ENCODE results near the gene LARGE1.

LARGE1 gene

GRCh38 chr22:33539202-33539901 is 380.9 kb downstream of the LARGE1 start:
- DNase-seq: no peak

- DNase-seq: no peak
These were observed 381.9 kb downstream of the LARGE1 start for GRCh38 chr22:33538277-33538885.

DNA sequence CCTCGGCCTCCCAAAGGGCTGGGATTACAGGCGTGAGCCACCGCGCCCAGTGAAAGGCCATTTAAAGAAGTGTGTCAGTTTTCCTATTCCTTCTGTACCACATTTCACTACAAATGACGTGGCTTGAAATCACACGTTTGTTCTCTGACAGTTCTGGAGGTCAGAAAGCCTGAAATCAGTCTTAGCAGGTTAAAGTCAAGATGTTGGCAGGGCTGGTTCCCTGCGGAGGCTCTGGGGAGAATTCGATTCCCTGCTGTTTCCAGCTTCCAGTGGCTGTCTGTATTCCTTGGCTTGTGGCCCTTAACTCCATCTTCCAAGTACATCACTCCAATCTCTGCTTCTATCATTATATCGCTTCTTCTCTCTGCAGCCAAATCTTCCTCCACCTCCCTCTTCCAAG is 383.2 kb downstream of the LARGE1 start:
- no peak for DNase-seq

DNA sequence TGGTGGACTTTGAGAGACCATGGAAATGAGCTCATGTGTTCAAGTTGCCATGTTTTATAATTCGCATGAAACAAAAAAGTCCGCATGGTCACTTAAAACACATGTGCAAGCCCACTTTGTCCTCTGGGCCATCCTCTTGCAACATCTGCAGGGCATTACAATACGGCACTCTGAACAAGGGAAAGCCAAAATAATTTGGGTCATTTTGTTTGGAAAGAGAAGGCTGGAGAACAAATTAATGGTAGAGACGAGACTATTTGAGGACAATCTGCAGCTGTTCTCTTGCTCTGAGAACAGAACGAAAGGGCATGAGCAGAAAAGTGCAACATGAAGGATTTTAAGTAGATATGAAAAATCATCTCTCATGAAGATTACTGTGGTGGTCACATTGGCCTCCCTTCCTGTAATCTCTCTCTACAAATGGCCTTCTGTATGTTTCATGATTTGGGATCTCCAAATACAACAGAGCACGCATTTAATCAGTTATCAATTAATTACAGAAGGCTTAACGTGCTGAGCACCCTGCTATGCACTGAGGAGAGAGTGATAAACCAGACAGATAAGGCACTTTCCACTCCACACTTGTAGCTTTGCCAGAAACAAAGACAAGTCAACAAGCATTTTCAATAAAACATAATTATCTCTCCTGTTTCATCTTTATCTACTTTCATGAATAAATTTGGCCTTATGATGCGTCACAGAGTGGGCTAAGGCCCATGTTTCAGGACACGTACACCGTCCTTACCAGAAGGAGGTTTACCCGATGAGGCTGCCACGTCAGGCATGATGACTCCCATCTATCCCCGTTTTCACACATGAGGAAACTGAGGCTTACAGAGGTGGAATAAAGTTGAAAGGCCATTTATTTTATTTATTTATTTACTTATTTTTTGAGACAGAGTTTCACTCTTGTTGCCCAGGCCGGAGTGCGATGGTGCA is 384.1 kb downstream of the LARGE1 start:
- no peak for DNase-seq

GRCh38 chr22:33529424-33530113 is 390.7 kb downstream of the LARGE1 start:
- no peak for DNase-seq

DNA sequence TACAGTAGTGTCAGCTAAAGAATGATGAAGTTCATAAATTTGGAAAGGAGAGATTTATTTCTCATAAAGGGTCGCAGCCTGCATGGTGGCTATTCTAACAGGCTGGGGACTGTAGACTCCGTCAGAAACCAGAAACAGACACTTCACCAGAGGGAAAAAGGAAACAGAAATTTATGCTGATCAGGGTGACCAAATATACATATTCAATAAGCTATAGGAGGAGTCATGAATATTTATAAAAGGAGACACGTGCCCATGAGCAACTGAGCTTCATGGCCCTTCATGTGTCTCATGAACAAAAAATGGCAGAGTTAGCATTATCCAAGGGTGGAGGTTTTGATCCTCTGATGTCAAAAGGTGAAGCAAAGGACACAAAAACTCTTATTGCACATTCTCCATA is 392.1 kb downstream of the LARGE1 start:
- no peak for DNase-seq

- no peak for DNase-seq
These were observed 393.7 kb downstream of the LARGE1 start for GRCh38 chr22:33526434-33527107.

DNA sequence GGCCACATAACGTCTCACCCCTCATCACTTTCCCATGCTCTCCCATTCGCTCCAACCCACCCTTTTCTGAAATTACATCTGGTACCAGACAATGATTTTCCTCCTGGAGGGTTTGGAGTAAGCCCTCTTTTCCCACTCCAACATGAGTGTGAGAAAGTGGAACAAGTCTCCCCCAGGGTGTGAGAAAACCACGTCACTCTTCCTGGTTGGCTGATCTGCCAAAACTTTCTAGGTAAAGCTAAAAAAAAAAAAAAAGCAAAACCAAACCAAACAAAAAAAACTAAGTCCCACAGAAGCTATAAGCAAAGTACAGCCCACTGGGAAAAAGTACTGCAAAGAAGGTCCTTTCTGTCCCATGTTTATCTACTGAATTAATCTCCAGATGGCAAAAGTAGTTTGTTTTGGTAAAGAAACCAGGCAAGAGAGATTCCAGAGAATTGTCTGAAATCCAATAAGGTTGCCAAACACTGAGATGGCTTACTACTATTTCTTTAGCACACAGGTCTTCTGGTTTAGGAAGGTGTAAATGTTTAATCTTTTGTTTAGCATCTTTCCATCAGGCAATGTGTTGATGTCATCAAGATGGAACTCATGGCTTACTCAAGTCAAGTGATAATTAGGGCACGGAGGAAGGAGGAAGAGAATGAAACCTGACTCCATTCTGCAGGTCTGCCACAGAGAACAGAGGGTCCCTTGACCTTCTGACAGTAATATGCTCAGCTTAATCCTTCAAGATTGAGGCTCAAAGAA is 395.6 kb downstream of the LARGE1 start:
- no peak for DNase-seq

GRCh38 chr22:33521879-33522665 is 398.2 kb downstream of the LARGE1 start:
- DNase-seq: no peak

DNA sequence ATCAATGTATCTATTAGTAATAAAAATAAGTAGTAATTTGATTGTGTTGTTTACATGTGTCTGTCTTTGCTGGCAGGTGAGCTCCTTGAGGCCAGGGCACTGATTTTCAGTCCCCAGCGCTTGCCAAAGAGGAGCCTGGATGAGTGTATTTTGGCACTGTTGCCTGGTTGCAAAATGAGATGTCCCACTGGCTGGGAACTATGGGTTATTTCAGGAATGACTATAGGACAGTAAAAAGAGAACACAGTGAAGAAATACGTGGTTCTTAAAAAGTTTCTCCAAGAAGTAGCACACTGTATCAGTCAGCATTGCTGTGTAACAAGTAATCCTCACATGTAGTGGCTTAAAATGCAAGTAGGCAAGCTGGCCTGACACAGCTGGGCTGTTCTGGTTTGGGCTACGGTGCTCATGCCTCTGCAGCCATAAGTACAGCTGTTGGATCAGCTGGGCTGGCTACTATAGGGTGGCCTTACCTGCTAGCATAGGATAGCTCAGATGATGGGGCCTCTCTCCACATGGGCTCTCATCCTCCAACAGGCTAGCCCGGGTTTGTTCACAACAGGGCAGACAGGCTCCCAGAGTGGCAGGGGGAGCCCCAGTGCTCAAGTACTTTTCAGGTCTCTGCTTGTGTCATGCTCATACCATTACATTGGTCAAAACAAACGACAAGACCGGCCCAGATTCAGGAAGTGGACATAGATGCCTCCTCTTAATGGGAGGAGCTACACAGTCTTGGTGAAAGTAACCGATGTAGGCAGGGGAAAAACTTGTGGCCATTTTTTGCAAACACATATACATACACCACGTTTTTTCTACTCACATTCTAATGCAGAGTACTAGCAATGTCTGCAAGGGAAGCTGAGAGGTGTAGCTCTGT is 399.1 kb downstream of the LARGE1 start:
- no peak for DNase-seq

DNA sequence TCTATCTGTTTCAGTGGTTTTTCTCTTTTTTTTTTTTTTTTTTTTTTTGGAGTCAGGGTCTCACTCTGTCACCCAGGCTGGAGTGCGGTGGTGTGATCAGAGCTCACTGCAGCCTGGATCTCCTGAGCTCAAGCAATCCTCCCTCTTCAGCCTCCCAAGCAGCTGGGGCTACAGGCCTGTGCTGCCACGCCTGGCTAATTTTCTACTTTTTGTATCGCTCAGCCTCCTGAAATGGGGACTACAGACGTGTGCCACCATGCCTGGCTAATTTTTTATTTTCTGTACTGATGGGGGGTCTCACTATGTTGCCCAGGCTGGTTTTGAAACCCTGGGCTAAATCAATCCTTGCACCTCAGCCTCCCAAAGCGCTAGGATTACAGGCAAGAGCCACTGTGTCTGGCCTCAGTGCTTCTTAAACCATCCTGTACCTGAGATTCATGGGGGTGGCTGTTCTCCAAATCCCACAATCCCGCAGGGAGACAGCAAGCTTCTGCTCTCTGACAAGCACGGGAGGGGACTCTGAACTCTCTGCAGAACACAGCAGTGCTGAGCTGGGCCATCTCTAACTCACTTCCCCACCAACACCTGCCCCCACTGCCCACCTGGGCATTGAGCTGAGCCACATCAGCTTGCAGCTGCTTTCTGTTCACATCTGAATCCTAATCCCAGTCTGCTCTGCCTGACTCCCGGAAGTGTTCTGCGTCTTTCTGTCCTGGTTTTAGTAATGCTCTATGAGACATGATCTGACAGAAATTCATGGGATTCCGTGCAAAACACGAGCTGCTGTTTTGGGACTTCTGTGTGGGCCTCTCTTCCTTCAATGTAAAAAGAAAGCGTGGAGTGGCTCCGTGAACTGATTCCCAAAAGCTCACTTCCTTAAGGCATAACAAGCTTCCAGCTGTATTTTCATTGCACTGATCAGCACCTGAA is 400.0 kb downstream of the LARGE1 start:
- no peak for DNase-seq

DNA sequence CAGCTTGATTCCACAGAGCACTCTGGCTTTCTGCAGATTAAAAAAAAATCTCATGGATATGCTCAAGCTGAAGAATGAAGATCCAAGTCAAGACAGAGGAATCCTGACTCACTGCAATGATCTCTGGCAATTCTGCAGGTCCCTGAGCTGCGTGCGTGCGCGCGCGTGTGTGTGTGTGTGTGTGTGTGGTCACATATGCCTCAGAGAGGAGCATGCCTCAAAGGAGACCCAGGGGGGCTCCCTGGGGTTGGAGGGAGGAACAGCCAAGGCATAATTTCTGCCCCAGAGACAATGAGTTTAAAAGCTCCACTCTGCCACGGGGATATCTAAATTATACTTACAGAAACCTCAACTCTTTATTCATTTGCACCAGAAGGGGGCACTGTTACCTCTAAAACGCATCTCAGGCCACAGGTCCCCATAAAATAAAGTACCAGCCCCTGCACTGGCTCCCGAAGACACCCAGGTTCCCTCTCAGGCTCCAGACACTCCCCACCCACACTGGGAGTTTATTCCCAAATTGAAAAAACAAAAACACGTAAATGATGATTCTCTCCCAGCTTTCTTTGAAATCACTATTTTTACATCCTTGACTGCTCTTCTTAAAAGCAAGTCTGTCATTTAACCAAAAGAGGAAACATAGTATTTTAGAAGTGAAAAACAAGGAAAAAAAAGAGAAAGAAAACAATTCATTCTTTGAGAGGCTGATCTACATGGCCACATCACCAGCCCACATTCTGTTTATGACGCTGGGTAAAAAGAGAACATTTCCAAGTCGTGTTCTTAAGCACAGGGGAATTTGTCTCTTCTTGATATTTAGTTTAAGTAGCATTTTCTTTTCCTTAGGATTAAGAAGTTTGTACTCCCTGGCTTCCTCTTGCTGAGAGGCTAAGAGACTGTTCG is 401.0 kb downstream of the LARGE1 start:
- DNase-seq: peak; percentile 3 to 29

DNA sequence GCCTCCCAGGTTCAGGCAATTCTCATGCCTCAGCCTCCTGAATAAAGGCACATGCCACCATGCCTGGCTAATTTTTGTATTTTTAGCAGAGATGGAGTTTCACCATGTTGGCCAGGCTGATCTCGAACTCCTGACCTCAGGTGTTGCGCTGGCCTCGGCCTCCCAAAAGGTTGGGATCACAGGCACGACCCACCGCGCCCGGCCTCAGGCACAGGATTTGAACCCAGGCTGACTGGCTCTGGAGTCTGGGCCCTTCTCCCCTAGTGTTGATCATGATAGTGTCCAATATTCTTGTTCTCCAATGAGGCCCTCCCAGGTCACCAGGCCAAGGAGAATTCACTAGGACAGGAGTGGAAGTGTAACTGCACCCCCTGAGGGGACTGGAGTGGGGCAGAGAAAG is 401.9 kb downstream of the LARGE1 start:
- no peak for DNase-seq

- DNase-seq: no peak
These were observed 404.5 kb downstream of the LARGE1 start for GRCh38 chr22:33515795-33516194.

DNA sequence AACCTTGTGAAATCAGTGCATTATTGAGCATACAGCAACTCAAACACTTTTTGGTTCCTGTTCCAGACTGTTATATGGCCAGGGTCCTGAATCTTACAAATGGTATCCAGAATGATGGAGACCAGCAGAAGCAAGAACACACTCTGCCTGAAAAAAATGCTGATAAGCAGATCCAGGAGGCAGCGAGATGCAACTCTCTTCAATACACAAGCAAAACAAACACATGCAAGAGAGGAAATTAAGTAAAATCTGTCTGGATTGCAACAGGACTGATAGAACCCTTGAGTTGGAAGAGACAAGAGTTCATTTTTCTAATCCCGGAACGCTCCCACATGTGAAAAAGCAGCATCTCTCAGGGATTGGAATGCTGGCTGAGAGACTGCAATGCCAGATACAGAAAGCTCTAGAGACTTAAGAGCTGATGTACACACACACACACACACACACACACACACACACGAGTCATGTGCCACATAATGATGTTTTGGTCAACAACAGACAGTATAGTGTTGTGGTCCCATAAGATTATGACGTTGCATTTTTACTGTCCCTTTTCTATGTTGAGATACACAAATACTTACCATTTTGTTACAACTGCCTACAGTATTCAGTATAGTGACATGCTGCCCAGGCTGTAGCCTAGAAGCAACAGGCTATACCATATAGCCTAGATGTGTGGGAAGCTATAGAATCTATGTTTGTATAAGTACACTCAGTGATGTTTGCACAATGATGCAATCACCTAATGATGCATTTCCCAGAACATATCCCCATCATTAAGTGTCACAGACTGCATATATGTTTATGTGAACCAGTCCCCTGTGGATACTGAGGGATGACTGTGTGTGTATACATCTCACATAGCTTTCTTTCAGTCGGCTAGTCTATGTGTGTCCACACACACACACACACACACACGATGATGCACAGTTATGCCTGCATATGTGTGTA is 406.6 kb downstream of the LARGE1 start:
- DNase-seq: no peak

- DNase-seq: no peak
These were observed 407.4 kb downstream of the LARGE1 start for GRCh38 chr22:33512908-33513307.
